ENCODE results near the gene RPL13.

DNA sequence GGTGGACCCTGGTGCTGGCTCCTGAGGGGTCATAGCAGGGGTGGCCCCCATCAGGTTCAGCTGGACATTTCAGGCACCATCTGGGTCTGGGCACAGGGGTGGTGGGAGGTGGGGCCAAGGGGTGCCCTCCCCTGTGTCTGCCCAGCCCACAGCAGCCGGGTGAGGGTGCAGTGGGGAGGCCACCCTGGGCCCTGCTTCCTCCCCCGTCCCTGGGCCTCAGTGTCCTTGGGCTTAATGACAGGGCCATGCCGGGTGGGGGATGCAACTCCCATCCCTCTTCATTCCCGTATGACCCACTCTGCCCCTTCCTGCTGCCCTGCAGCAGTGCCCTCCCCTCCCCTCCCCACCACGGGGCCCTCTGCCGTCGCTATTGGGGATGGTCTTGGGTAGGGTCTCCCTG is 25.7 kb downstream of the RPL13 start:
- TF ChIP-seq CSRNP3 (CRISPR knock-in tag; IDR thresholded peaks at IDR 0.05) (no peak), CSDC2 (CRISPR knock-in tag; IDR thresholded peaks at IDR 0.05) (no peak)

Data from SK-N-SH treated with all-trans-retinoic acid at 6 μM for 48 hours (cell line).